Measurements from ENCODE around the gene ATRX. TPM values are rescaled to one million over a fixed set of nuclear protein-coding genes. Genes with fewer than 3 reads are reported as not detected.

ATRX gene
- polyA plus RNA-seq, 1 donor from 2014 or later, result 64.0 TPM

DNA sequence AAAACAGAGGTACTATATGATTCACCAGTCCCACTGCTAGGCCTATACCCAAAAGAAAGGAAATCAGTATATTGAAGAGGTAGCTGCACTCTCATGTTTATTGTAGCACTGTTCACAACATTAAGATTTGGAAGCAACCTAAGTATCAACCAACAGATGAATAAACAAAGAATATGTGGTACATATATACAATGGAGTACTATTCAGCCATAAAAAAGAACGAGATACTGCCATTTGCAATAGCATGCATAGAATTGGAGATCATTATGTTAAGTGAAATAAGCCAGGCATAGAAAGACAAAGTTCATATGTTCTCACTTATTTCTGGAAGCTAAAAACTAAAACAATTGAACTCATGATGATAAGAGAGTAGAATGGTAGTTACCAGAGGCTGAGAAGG, 266.3 kb downstream of the ATRX start:
- no peak overlapping the region for H3K4me2 ChIP-seq (ENCODE audit: low read length)
- no peak overlapping the region for H3K4me3 ChIP-seq (ENCODE audit: low read length)
- H3K27me3 ChIP-seq (ENCODE audit: insufficient read depth, low read depth, low read length), result no peaks in the 10 kb centered on the region
- H3K79me2 ChIP-seq (replicated peaks; ENCODE audit: insufficient read depth, low read length), result no peaks in the 10 kb centered on the region
- no peak overlapping the region for H2AFZ ChIP-seq (ENCODE audit: low read depth, low read length)
- no peaks in the 10 kb centered on the region for H4K20me1 ChIP-seq (ENCODE audit: insufficient read depth)
- no peaks in the 10 kb centered on the region for H3K9me3 ChIP-seq (ENCODE audit: low read length)
- peaks cover 5% of the 10 kb centered on the region for H3K36me3 ChIP-seq (ENCODE audit: insufficient read depth, low read length)
- no peaks in the 10 kb centered on the region for H3F3A ChIP-seq (ENCODE audit: insufficient read depth, low read length, poor library complexity, severe bottlenecking)
- TF ChIP-seq CTCF (IDR thresholded peaks at IDR 0.05; ENCODE audit: poor library complexity, severe bottlenecking), result no peak
- TF ChIP-seq EZH2 (IDR thresholded peaks at IDR 0.05; ENCODE audit: borderline replicate concordance, insufficient read depth, low read length, poor library complexity, severe bottlenecking), result no peak
- no peak for TF ChIP-seq TAF1 (IDR thresholded peaks at IDR 0.05; ENCODE audit: low read depth)
- no peak for TF ChIP-seq MXI1 (conservative IDR thresholded peaks at IDR 0.05; ENCODE audit: poor library complexity, severe bottlenecking)
- no peak for TF ChIP-seq EP300 (conservative IDR thresholded peaks at IDR 0.05; ENCODE audit: poor library complexity, severe bottlenecking)
- TF ChIP-seq POLR2AphosphoS5 (IDR thresholded peaks at IDR 0.05), result no peak
- TF ChIP-seq SMC3 (conservative IDR thresholded peaks at IDR 0.05; ENCODE audit: poor library complexity), result no peak
- no peak for TF ChIP-seq REST (IDR thresholded peaks at IDR 0.05; ENCODE audit: borderline replicate concordance)
- TF ChIP-seq RAD21 (conservative IDR thresholded peaks at IDR 0.05), result no peak
- no peak overlapping the region for H3K27ac ChIP-seq (ENCODE audit: low read length)
- no peaks in the 10 kb centered on the region for H3K9me2 ChIP-seq (ENCODE audit: insufficient read depth, low read length)
- H3K9ac ChIP-seq (ENCODE audit: low read length), result no peak overlapping the region

- Histone ChIP-seq H4K20me1 (ENCODE audit: insufficient read depth) (no peaks in the 10 kb centered on the region), H3K27me3 (ENCODE audit: insufficient read depth, low read depth, low read length) (no peaks in the 10 kb centered on the region), H3K36me3 (ENCODE audit: insufficient read depth, low read length) (no peaks in the 10 kb centered on the region), H3K4me3 (ENCODE audit: low read length) (no peak overlapping the region), H3K27ac (ENCODE audit: low read length) (no peak overlapping the region), H3K9me3 (ENCODE audit: low read length) (no peaks in the 10 kb centered on the region), H3K9ac (ENCODE audit: low read length) (no peak overlapping the region), H3K4me2 (ENCODE audit: low read length) (no peak overlapping the region), H3K79me2 (replicated peaks; ENCODE audit: insufficient read depth, low read length) (no peaks in the 10 kb centered on the region), H2AFZ (ENCODE audit: low read depth, low read length) (no peak overlapping the region), H3K9me2 (ENCODE audit: insufficient read depth, low read length) (no peaks in the 10 kb centered on the region), H3F3A (ENCODE audit: insufficient read depth, low read length, poor library complexity, severe bottlenecking) (no peaks in the 10 kb centered on the region)
- TF ChIP-seq REST (IDR thresholded peaks at IDR 0.05; ENCODE audit: borderline replicate concordance) (no peak), MXI1 (conservative IDR thresholded peaks at IDR 0.05; ENCODE audit: poor library complexity, severe bottlenecking) (no peak), EP300 (conservative IDR thresholded peaks at IDR 0.05; ENCODE audit: poor library complexity, severe bottlenecking) (no peak), TAF1 (IDR thresholded peaks at IDR 0.05; ENCODE audit: low read depth) (no peak), POLR2AphosphoS5 (IDR thresholded peaks at IDR 0.05) (no peak), SMC3 (conservative IDR thresholded peaks at IDR 0.05; ENCODE audit: poor library complexity) (no peak), RAD21 (conservative IDR thresholded peaks at IDR 0.05) (no peak), CTCF (IDR thresholded peaks at IDR 0.05; ENCODE audit: poor library complexity, severe bottlenecking) (no peak), EZH2 (IDR thresholded peaks at IDR 0.05; ENCODE audit: borderline replicate concordance, insufficient read depth, low read length, poor library complexity, severe bottlenecking) (no peak)
These were observed 271.8 kb downstream of the ATRX start for GRCh38 chrX:77514177-77514576.
